ENCODE data around the gene ACOT7.
"Not testable (repeated sequence)": the region's sequence is repeated elsewhere in the genome, so short reads cannot be mapped to it uniquely, and the experiment has no call there.

Gene ACOT7

GRCh38 chr1:6393400-6394187 is at the start of gene ACOT7:
Gene ACOT7, minus strand, starts transcription at chr1:6393767. Its CDS starts 368 bp downstream, at chr1:6393399.
- peak; percentile 86 for DNase-seq (ENCODE audit: low spot score)

- no peak for DNase-seq (ENCODE audit: low spot score)
These were observed 48.0 kb upstream of the ACOT7 start for GRCh38 chr1:6441586-6441985.

DNA sequence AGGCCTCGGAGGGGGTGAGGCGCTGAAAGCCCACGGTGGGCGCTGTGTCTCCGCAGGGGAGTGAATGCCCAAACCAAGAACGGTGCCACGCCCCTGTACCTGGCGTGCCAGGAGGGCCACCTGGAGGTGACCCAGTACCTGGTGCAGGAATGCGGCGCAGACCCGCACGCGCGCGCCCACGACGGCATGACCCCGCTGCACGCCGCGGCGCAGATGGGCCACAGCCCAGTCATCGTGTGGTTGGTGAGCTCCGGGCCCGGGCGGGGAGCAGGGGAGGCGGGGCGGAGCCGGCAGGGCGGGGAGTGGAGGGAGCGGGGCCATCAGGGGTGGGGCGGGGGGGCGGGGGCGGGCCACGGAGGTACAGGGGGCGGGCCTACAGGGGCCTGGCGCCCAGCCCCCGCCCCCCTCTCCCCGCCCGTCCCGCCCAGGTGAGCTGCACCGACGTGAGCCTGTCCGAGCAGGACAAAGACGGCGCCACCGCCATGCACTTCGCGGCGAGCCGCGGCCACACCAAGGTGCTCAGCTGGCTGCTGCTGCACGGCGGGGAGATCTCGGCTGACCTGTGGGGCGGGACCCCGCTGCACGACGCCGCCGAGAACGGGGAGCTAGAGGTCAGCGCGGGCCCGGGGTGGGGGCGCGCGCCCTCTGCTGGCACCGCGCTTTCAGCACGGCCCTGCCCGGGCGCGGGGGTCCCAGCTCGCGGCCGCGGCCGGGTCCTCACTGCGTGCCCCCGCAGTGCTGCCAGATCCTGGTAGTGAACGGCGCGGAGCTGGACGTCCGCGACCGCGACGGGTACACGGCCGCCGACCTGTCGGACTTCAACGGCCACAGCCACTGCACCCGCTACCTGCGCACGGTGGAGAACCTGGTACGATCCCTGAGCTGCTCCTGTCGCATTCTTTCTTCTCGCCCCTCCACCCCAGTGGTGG is 46.9 kb upstream of the ACOT7 start:
- DNase-seq (ENCODE audit: low spot score): no peak

GRCh38 chr1:6438047-6438525 is 44.5 kb upstream of the ACOT7 start:
- peak; percentile 16 for DNase-seq (ENCODE audit: low spot score)

GRCh38 chr1:6437012-6437700 is 43.6 kb upstream of the ACOT7 start:
- peak; percentile 46 for DNase-seq (ENCODE audit: low spot score)

GRCh38 chr1:6436277-6436676 is 42.7 kb upstream of the ACOT7 start:
- DNase-seq (ENCODE audit: low spot score): not testable (repeated sequence)

DNA sequence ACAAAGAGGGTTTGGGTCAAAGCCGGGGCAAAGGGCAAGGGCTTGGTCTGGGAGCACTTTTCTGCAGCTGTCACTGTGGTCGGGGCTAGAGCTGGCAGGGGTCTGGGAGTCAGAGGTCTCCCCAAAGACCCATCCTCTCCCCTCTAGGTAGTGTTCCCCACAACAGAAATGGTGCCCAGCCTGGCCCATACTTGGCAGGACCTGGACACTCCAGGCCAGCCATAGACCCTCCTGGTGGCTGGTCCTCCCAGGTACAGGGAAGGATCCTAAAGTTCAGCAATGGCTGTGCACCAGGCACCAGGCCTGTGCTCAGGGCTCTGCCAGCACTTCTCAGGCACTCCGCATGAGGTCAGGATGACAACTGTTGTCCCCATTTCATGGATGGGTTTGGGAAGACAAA is 42.0 kb upstream of the ACOT7 start:
- DNase-seq (ENCODE audit: low spot score): no peak

- no peak for DNase-seq (ENCODE audit: low spot score)
These were observed 41.6 kb upstream of the ACOT7 start for GRCh38 chr1:6435129-6435528.

- DNase-seq (ENCODE audit: low spot score): no peak
These were observed 40.6 kb upstream of the ACOT7 start for GRCh38 chr1:6434186-6434585.

- DNase-seq (ENCODE audit: low spot score): not testable (repeated sequence)
These were observed 38.3 kb upstream of the ACOT7 start for GRCh38 chr1:6431645-6432579.

DNA sequence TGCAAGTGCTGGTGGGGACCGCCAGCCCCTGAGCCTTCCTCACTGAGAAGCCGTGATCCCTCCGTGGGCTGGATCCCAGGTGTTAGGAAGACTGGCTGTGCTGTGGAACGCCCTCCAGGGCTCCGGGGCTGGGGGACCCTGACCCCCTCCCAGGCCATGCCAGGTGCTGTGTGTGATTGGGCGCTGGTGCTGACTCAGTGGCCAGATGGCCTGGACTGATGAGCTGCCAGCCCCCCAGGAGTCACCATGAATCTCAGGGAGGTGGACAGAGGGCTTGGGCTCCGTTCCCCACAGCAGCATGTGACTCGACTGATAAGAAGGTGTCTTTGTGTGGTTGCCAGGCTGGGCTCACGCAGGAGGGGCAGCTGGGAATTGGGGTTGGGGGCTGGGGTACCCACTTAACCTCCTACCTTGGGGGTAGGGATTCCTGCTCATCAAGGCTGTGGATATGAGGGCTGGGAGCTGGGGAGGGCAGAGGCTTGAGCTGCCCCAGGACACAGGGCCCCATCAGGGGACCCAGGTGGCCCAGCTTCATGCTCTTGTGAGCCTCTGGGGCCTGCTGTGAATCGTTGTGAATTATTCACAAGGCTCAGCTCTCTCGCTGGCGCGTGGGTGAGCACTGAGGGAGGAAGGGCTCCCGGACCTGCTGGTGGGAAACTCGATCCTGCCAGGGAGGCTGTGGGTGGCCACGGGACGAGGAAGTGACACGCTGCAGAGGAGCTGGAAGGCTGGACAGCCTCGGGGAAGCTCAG is 36.3 kb upstream of the ACOT7 start:
- not testable (repeated sequence) for DNase-seq (ENCODE audit: low spot score)

- not testable (repeated sequence) for DNase-seq (ENCODE audit: low spot score)
These were observed 34.9 kb upstream of the ACOT7 start for GRCh38 chr1:6428453-6428852.

DNA sequence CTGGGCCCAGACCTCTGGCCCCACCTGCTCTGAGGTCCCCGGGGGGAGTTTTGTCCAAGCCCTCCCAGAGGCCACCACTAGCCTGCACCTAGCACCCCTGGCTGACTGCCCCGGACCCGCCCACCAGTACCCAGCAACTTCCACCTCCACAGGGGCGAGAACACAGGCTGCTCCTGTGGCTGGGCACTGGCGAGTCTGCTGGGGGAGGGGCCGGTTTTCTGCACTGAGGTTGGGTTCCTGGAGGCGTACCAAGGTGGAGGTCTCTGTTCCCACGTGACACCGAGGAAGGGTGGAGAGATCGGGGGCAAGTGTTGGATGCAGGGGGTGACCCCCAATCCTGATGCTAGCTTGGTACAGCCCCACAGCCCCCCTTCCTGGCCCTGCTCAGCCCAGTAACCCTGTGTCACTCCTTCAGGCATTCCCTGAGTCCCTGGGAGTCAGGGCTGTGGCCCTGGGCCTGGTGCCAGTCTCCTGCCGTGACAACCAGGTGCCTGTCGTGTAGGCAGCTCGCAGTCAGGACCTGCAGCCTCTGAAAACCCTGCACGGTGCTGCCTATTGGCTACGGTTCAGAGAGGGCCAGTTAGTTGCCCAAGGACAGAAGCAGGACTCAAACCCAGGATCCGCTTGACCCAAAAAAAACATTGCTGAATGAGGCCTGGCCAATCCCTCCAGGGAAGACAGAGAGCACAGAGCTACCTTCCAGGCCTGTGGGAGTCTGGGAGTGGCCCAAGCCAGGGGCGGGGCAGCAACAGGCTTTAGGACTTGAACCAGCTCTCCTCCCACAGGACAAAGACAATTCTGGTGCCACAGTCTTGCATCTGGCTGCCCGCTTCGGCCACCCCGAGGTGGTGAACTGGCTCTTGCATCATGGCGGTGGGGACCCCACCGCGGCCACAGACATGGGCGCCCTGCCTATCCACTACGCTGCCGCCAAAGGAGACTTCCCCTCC is 34.1 kb upstream of the ACOT7 start:
- DNase-seq (ENCODE audit: low spot score): no peak

- no peak for DNase-seq (ENCODE audit: low spot score)
These were observed 33.4 kb upstream of the ACOT7 start for GRCh38 chr1:6426972-6427350.

DNA sequence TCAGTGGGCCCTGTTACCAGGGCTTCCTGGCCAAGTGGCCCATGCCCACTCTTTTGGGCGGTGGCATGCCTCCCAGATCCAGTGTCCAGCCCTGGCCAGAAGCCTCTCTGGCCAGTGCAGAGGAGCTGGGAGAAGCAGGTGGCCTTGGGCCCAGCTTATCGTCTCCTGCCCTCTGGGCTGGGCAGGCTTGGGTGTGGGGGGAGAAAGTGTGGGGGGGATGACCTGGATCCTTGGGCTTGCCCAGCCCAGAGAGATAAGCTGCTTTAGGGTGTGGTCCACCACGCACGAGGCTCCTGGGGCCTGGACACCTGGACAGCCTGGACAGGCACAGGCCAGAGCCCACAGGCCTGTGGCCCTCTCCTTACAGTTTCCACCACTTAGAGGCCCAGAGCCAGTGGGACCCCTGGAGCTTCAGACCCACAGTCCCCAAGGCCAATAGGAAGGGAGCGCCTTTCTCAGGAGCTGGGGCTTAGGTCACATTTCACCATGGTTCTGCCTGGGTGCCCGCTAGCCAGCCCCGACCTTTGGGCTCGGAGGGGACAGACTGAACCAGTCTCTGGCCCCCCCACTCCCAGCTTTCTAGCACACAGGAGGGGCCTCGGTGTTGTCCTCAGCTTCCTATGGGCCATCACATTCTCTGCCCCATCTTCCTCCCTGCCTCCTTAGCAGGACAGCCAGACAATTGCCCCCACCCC is 32.9 kb upstream of the ACOT7 start:
- no peak for DNase-seq (ENCODE audit: low spot score)

DNA sequence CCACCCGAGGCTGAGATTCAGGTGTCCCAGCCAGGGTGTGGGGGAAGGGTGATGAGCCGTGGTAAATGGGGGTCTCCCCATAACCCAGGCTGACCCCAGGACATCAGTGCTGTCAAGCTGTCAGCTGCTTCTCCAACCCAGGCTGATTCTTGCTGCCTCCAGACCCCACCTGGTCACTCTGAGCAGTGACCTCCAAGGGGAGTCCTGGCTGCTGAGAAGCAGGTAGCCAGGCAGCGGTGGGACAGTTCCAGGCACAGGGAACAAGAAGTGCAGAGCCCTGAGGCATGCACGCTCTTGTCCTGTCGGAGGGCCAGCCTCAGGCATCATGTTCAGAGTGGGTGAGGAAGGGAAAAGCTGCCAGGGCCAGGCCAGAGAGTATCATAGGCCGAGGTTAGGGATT is 32.1 kb upstream of the ACOT7 start:
- no peak for DNase-seq (ENCODE audit: low spot score)

GRCh38 chr1:6424619-6425593 is 31.3 kb upstream of the ACOT7 start, which contains the start of gene ESPN:
Gene ESPN, plus strand, starts transcription at chr1:6424776. Its CDS starts 180 bp downstream, at chr1:6424956.
- DNase-seq (ENCODE audit: low spot score): no peak

Measured in pons (tissue), 1 donor.